ENCODE data around the gene CYP1A2. TPM values are rescaled to one million over a fixed set of nuclear protein-coding genes. Genes with fewer than 3 reads are reported as not detected.

CYP1A2 gene
- total RNA-seq, 1 experiment from 2014 or later = not detected

DNA sequence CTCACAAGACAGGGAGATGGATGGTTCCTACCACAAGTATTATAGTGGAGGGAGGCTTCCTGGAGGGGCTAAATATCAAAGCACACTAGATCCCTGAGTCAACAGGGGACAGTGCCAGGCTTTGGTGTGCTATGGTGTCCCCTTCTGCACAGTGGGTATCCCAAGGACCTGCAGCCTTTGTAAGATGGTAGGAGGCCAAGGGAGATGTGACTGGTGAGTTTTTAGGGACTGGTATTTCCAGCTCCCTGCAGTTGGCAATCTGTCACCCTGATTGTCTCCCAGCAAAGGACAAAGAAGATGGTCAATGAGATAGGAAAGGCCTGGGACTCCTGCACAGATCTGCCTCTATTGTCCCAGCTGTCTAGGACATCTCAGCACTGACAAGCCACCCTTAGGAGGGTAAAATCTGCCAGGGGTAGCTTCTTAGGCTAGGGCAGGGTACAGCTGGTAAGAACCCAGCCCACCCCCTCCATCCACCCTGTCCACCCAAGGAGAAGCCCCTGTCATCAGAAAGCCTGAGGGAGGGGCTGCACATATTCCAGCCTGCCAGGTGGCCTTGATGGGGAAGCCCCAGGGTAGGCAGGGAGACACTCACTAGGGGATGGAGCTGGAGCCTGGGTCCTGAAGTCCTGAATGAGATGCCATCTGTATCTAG, 23.9 kb upstream of the CYP1A2 start:
- H3K27me3 Mint-ChIP-seq (ENCODE audit: low read depth) = peaks cover 70% of the 10 kb centered on the region

More for the DNA sequence above, 23.9 kb upstream of the CYP1A2 start:
- no peak overlapping the region for H3K23ac ChIP-seq (ENCODE audit: insufficient read length, low read depth, low read length)
- no peak overlapping the region for H3K14ac ChIP-seq (ENCODE audit: insufficient read depth, low read length)
- no peak overlapping the region for H2BK20ac ChIP-seq (ENCODE audit: low read depth, low read length, poor library complexity, severe bottlenecking)
- no peak overlapping the region for H2BK120ac ChIP-seq (ENCODE audit: low read depth, low read length, poor library complexity, severe bottlenecking)
- no peak overlapping the region for H2BK12ac ChIP-seq (ENCODE audit: insufficient read length, low read depth, low read length)
- H4K91ac ChIP-seq (ENCODE audit: insufficient read length, low read depth, low read length) = no peak overlapping the region
- H3K27ac ChIP-seq (ENCODE audit: insufficient read length, low read depth, low read length) = no peak overlapping the region
- H2AFZ ChIP-seq (ENCODE audit: low read length) = no peak overlapping the region
- Mint-ChIP-seq H3K36me3 (ENCODE audit: insufficient read depth in 1 of 3, low read depth in 3 of 3) (no peaks in the 10 kb centered on the region; a peak in 2 of 7 replicates), H3K4me3 (peak overlapping the region; percentile 59 to 80), H3K4me1 (peaks cover 12% of the 10 kb centered on the region in 2 experiments), H3K9me3 (peaks cover 6 to 12% of the 10 kb centered on the region in 2 experiments), H3K27ac (no peak overlapping the region)
- no peak overlapping the region for H3K4ac ChIP-seq (ENCODE audit: low read depth, low read length)
- H3K18ac ChIP-seq (ENCODE audit: insufficient read length, low read depth, low read length) = no peak overlapping the region
- no peaks in the 10 kb centered on the region for H3K79me2 ChIP-seq (ENCODE audit: insufficient read depth, low read length)
- H2BK15ac ChIP-seq (ENCODE audit: low read depth, low read length) = no peak overlapping the region
- peaks cover 7% of the 10 kb centered on the region; the same call in 1 of the 2 replicates for H3K27me3 ChIP-seq (ENCODE audit: insufficient read depth, low read length)
- no peak overlapping the region for H4K5ac ChIP-seq (ENCODE audit: insufficient read length, low read depth, low read length)
- TF ChIP-seq, protein P1, sequence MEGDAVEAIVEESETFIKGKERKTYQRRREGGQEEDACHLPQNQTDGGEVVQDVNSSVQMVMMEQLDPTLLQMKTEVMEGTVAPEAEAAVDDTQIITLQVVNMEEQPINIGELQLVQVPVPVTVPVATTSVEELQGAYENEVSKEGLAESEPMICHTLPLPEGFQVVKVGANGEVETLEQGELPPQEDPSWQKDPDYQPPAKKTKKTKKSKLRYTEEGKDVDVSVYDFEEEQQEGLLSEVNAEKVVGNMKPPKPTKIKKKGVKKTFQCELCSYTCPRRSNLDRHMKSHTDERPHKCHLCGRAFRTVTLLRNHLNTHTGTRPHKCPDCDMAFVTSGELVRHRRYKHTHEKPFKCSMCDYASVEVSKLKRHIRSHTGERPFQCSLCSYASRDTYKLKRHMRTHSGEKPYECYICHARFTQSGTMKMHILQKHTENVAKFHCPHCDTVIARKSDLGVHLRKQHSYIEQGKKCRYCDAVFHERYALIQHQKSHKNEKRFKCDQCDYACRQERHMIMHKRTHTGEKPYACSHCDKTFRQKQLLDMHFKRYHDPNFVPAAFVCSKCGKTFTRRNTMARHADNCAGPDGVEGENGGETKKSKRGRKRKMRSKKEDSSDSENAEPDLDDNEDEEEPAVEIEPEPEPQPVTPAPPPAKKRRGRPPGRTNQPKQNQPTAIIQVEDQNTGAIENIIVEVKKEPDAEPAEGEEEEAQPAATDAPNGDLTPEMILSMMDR (conservative IDR thresholded peaks at IDR 0.05) = no peak
- H3K4me2 ChIP-seq (ENCODE audit: insufficient read depth, insufficient read length, low read length) = no peak overlapping the region
- H4K8ac ChIP-seq (replicated peaks; ENCODE audit: insufficient read length, low read depth, low read length) = no peak overlapping the region
- H3K9ac ChIP-seq (ENCODE audit: extremely low read depth, insufficient read length, low read length) = no peak overlapping the region
- H3K4me1 ChIP-seq (ENCODE audit: insufficient read depth, low read length) = no peaks in the 10 kb centered on the region; the same call in 1 of the 2 replicates
- H3K56ac ChIP-seq (ENCODE audit: insufficient read length, low read depth, low read length) = no peak overlapping the region
- no peak overlapping the region for H3T11ph ChIP-seq (ENCODE audit: low read length)
- H2AK5ac ChIP-seq (ENCODE audit: insufficient read length, low read length) = no peak overlapping the region
- H4K20me1 ChIP-seq (ENCODE audit: control insufficient read depth, insufficient read depth, insufficient read length) = no peaks in the 10 kb centered on the region
- H3K79me1 ChIP-seq (ENCODE audit: insufficient read depth, low read depth, low read length, poor library complexity, severe bottlenecking) = no peaks in the 10 kb centered on the region
- no peaks in the 10 kb centered on the region for H3K9me3 ChIP-seq (ENCODE audit: control insufficient read depth, low read depth, low read length)
- H2BK5ac ChIP-seq (ENCODE audit: insufficient read length, low read length) = no peak overlapping the region
- peaks cover 12% of the 10 kb centered on the region for H3K23me2 ChIP-seq (ENCODE audit: insufficient read length, low read depth, low read length, poor library complexity, severe bottlenecking)
- no peak for DNase-seq

All from H9 (cell line).